Measurements from ENCODE around the gene CHD5. TPM values are rescaled to one million over a fixed set of nuclear protein-coding genes. Genes with fewer than 3 reads are reported as not detected.
"Not testable (repeated sequence)": the region's sequence is repeated elsewhere in the genome, so short reads cannot be mapped to it uniquely, and the experiment has no call there.

CHD5 gene
- total RNA-seq, 1 experiment from 2014 or later, result 0.39 TPM

GRCh38 chr1:6080469-6080868 is 99.7 kb downstream of the CHD5 start:
- CTCF ChIA-PET, result no interaction called here

GRCh38 chr1:6077919-6078318 is 102.2 kb downstream of the CHD5 start:
- TF ChIP-seq CTCF (IDR thresholded peaks at IDR 0.05; ENCODE audit: insufficient read depth in 1 of 2, low read depth in 1 of 2, low read length in 1 of 2, severe bottlenecking in 1 of 2, unreplicated experiment in 1 of 2), result no peak
- Mint-ChIP-seq H3K36me3 (ENCODE audit: insufficient read depth, unreplicated experiment) (no peaks in the 10 kb centered on the region), H3K4me1 (ENCODE audit: low read depth, unreplicated experiment) (no peaks in the 10 kb centered on the region), H3K9me3 (ENCODE audit: unreplicated experiment) (no peaks in the 10 kb centered on the region), H3K4me3 (ENCODE audit: unreplicated experiment) (no peak overlapping the region), H3K27ac (ENCODE audit: unreplicated experiment) (no peak overlapping the region), H3K27me3 (ENCODE audit: insufficient read depth, unreplicated experiment) (peaks cover 2% of the 10 kb centered on the region)
- Histone ChIP-seq H3K27me3 (replicated peaks; ENCODE audit: control insufficient read depth, insufficient read depth, low read length) (no peaks in the 10 kb centered on the region), H3K36me3 (ENCODE audit: control insufficient read depth, insufficient read depth, low read length) (no peaks in the 10 kb centered on the region), H3K9me3 (no peaks in the 10 kb centered on the region), H3K4me1 (no peaks in the 10 kb centered on the region), H3K4me3 (ENCODE audit: low read depth, low read length) (no peak overlapping the region)
- POLR2A ChIA-PET, result no interaction called here
- intact Hi-C loops (cut with micrococcal nuclease; ENCODE audit: unreplicated experiment), result no loop called here
- BruUV-seq (replicated peaks), result no TSS peak
- DNase-seq, result no peak
- CTCF ChIA-PET, result no interaction called here

More at GRCh38 chr1:6080469-6080868, 99.7 kb downstream of the CHD5 start:
- Histone ChIP-seq H3K4me3 (ENCODE audit: low read depth, low read length) (no peak overlapping the region), H3K27me3 (replicated peaks; ENCODE audit: control insufficient read depth, insufficient read depth, low read length) (no peaks in the 10 kb centered on the region; the same call in 1 of the 2 replicates), H3K4me1 (no peaks in the 10 kb centered on the region), H3K36me3 (ENCODE audit: control insufficient read depth, insufficient read depth, low read length) (no peaks in the 10 kb centered on the region), H3K9me3 (no peaks in the 10 kb centered on the region)
- TF ChIP-seq CTCF (IDR thresholded peaks at IDR 0.05; ENCODE audit: insufficient read depth in 1 of 2, low read depth in 1 of 2, low read length in 1 of 2, severe bottlenecking in 1 of 2, unreplicated experiment in 1 of 2), result peak; percentile 13 to 56
- Mint-ChIP-seq H3K27me3 (ENCODE audit: insufficient read depth, unreplicated experiment) (peaks cover 2% of the 10 kb centered on the region), H3K9me3 (ENCODE audit: unreplicated experiment) (no peaks in the 10 kb centered on the region), H3K36me3 (ENCODE audit: insufficient read depth, unreplicated experiment) (no peaks in the 10 kb centered on the region), H3K27ac (ENCODE audit: unreplicated experiment) (no peak overlapping the region), H3K4me3 (ENCODE audit: unreplicated experiment) (no peak overlapping the region), H3K4me1 (ENCODE audit: low read depth, unreplicated experiment) (no peaks in the 10 kb centered on the region)
- POLR2A ChIA-PET, result no interaction called here
- intact Hi-C loops (cut with micrococcal nuclease; ENCODE audit: unreplicated experiment), result no loop called here
- no TSS peak for BruUV-seq (replicated peaks)
- peak in 1 of 2 experiments; percentile 49 for DNase-seq

GRCh38 chr1:6077506-6077905 is 102.6 kb downstream of the CHD5 start:
- TF ChIP-seq CTCF (IDR thresholded peaks at IDR 0.05; ENCODE audit: insufficient read depth in 1 of 2, low read depth in 1 of 2, low read length in 1 of 2, severe bottlenecking in 1 of 2, unreplicated experiment in 1 of 2), result no peak
- no peaks in the 10 kb centered on the region for H3K4me1 ChIP-seq
- Mint-ChIP-seq H3K27me3 (ENCODE audit: insufficient read depth, unreplicated experiment) (peaks cover 2% of the 10 kb centered on the region), H3K4me3 (ENCODE audit: unreplicated experiment) (no peak overlapping the region), H3K9me3 (ENCODE audit: unreplicated experiment) (no peaks in the 10 kb centered on the region), H3K4me1 (ENCODE audit: low read depth, unreplicated experiment) (no peaks in the 10 kb centered on the region), H3K36me3 (ENCODE audit: insufficient read depth, unreplicated experiment) (no peaks in the 10 kb centered on the region), H3K27ac (ENCODE audit: unreplicated experiment) (no peak overlapping the region)
- no peak overlapping the region for H3K4me3 ChIP-seq (ENCODE audit: low read depth, low read length)
- intact Hi-C loops (cut with micrococcal nuclease; ENCODE audit: unreplicated experiment), result no loop called here
- POLR2A ChIA-PET, result no interaction called here
- no peaks in the 10 kb centered on the region for H3K27me3 ChIP-seq (replicated peaks; ENCODE audit: control insufficient read depth, insufficient read depth, low read length)
- DNase-seq, result no peak
- no TSS peak for BruUV-seq (replicated peaks)
- CTCF ChIA-PET, result no interaction called here
- H3K36me3 ChIP-seq (ENCODE audit: control insufficient read depth, insufficient read depth, low read length), result no peaks in the 10 kb centered on the region
- H3K9me3 ChIP-seq, result no peaks in the 10 kb centered on the region

GRCh38 chr1:6077061-6077460 is 103.1 kb downstream of the CHD5 start:
- POLR2A ChIA-PET; BruUV-seq (replicated peaks); CTCF ChIA-PET: not testable (repeated sequence)

More at GRCh38 chr1:6077061-6077460, 103.1 kb downstream of the CHD5 start:
- H3K4me3 Mint-ChIP-seq (ENCODE audit: unreplicated experiment); H3K36me3 Mint-ChIP-seq (ENCODE audit: insufficient read depth, unreplicated experiment); H3K9me3 Mint-ChIP-seq (ENCODE audit: unreplicated experiment); H3K4me3 ChIP-seq (ENCODE audit: low read depth, low read length); H3K9me3 ChIP-seq; DNase-seq; H3K4me1 Mint-ChIP-seq (ENCODE audit: low read depth, unreplicated experiment); H3K27me3 ChIP-seq (replicated peaks; ENCODE audit: control insufficient read depth, insufficient read depth, low read length); H3K27ac Mint-ChIP-seq (ENCODE audit: unreplicated experiment); intact Hi-C loops (cut with micrococcal nuclease; ENCODE audit: unreplicated experiment); H3K27me3 Mint-ChIP-seq (ENCODE audit: insufficient read depth, unreplicated experiment); H3K4me1 ChIP-seq; H3K36me3 ChIP-seq (ENCODE audit: control insufficient read depth, insufficient read depth, low read length): not testable (repeated sequence)
